Heart left ventricle (tissue), 16 donors: ENCODE measurements around the gene SNRNP70. TPM values are rescaled to one million over a fixed set of nuclear protein-coding genes. Genes with fewer than 3 reads are reported as not detected.
"Not testable (repeated sequence)": the region's sequence is repeated elsewhere in the genome, so short reads cannot be mapped to it uniquely, and the experiment has no call there.

Experiments
- ATAC-seq, 4 donors: fragments of 200-7000 bp; cut with Tn5 transposase; one replicate each; pipeline ENCODE4 v1.9.1; 2020 to 2022; ENCODE audit warnings: moderate library complexity in 4 of 4, mild to moderate bottlenecking in 3 of 4, moderate number of reproducible peaks in 1 of 4
- DNase-seq, 5 donors: peaks; one replicate each; pipeline ENCODE4 v3.0.0-alpha.2; 2020
- H3K27ac ChIP-seq, 12 donors: fragments of 200-600 bp; sonication (generic) in 4 of 12; one replicate each; pipeline versions ENCODE4 v1.5.0 to v1.8.0; 2016 to 2022; ENCODE audit warnings: mild to moderate bottlenecking in 2 of 12
- H3K27me3 ChIP-seq, 9 donors: fragments of 200-600 bp; sonication (generic) in 2 of 9; one replicate each; pipeline versions ENCODE4 v1.5.1 to v1.8.0; 2016 to 2022; ENCODE audit warnings: mild to moderate bottlenecking in 3 of 9
- H3K36me3 ChIP-seq, 9 donors: fragments of 200-600 bp; sonication (generic) in 2 of 9; one replicate each; pipeline versions ENCODE4 v1.5.0 to v1.8.0; 2018 to 2022; ENCODE audit warnings: mild to moderate bottlenecking in 2 of 9
- H3K4me1 ChIP-seq, 12 donors: fragments of 200-600 bp; sonication (generic) in 4 of 12; one replicate each; pipeline versions ENCODE4 v1.5.0 to v1.8.0; 2016 to 2022; ENCODE audit warnings: mild to moderate bottlenecking in 3 of 12
- H3K4me3 ChIP-seq, 12 donors: fragments of 200-600 bp; sonication (generic) in 4 of 12; one replicate each; pipeline versions ENCODE4 v1.5.0 to v1.8.0; 2017 to 2022; ENCODE audit warnings: mild to moderate bottlenecking in 9 of 12, moderate library complexity in 4 of 12
- H3K9me3 ChIP-seq, 12 donors: fragments of 200-600 bp; sonication (generic) in 4 of 12; one replicate each; pipeline versions ENCODE4 v1.5.0 to v1.8.0; 2016 to 2022; ENCODE audit warnings: mild to moderate bottlenecking in 1 of 12
- POLR2A ChIP-seq, 2 donors: fragments of 450-650 bp; IDR thresholded peaks; one replicate each; pipeline ENCODE4 v1.6.1; 2017; ENCODE audit warnings: antibody characterized with exemption in 2 of 2, mild to moderate bottlenecking in 2 of 2, moderate library complexity in 2 of 2
- WGBS, 4 donors: extraction: QIAGEN DNeasy Blood & Tissue Kit in 2 of 4; methylation state at CpG; one replicate each; pipeline versions ENCODE4 v1.1.5 to v1.1.7; 2013 to 2018; 5-methylcytosine and 5-hydroxymethylcytosine counted together
- intact Hi-C, 10 donors: fragments of 100-400 bp; cut with DNase I; formaldehyde crosslinking; loops; one replicate each; pipeline versions ENCODE4 v1.11.1 to v1.14.2; 2022
- polyA plus RNA-seq, 2 donors: library from polyadenylated mRNA; stranded (reverse); fragments of 200-250 nt; gene quantifications; one replicate each; pipeline ENCODE4 v1.2.3, GENCODE V29; 2013
- total RNA-seq, 9 donors: library from RNA; depleted of rRNA in 2 of 9; stranded (reverse); fragments of >200 nt in 2 of 9; fragmentation: NEBNext Ultra II Directional in 3 of 9; extraction: Animal tissue kit (Norgen Biotek cat#: 25700) in 3 of 9; gene quantifications; one replicate each; pipeline versions ENCODE4 v1.1.0 to v1.2.4, GENCODE V29; 2016 to 2023
- TF ChIP-seq, protein P1 (sequence below), 12 donors: fragments of 200-600 bp; sonication (generic) in 4 of 12; IDR thresholded peaks; one replicate each; pipeline versions ENCODE4 v1.5.0 to v1.8.0; 2018 to 2022; ENCODE audit warnings: antibody characterized with exemption in 12 of 12, mild to moderate bottlenecking in 5 of 12
- donor health status: ischemic (EF 13 %, LVEDD 7.1; RV severe dilation, severe dysfunction).
- donor health status: healthy with polysubstance abuse.
- donor health status: DM: no; HTN: yes; CAD: no.
- donor health status: DM: no; HTN: no; CAD: no.
- donor health status: ischemic (EF 25% LVEDD 6.9; RV normal size, moderate dysfunction).
- donor health status: ischemic (EF 25% LVEDD 5.7; RV mildly dilated, moderate dysfunction).
- donor health status: healthy.
- donor health status: DM: yes; HTN: yes; CAD: no.
- donor health status: ischemic (EF 35%, LVEDD 5.7; RV mildly dilated, moderate dysfunction).
- donor health status: nonischemic (EF 11% LVEDD 7.7; RV severe dilation, severe dysfunction).
- donor health status: DM: yes; HTN: yes; CAD: no.
- donor health status: PGD.
- donor health status: ischemic (EF 29% LVEDD 5.4; RV normal size, mild dysfunction).
- donor health status: nonischemic (EF 23%, LVEDD 6.1; RV moderate dilation, normal function).

The SNRNP70 gene
- total and polyA plus RNA-seq, 11 donors = 61.6 to 163 (median 96.6) TPM

GRCh38 chr19:49120868-49121267 lies 35.6 kb downstream of the SNRNP70 start:
- TF ChIP-seq POLR2A (IDR thresholded peaks at IDR 0.05) = no peak
- TF ChIP-seq, protein P1, sequence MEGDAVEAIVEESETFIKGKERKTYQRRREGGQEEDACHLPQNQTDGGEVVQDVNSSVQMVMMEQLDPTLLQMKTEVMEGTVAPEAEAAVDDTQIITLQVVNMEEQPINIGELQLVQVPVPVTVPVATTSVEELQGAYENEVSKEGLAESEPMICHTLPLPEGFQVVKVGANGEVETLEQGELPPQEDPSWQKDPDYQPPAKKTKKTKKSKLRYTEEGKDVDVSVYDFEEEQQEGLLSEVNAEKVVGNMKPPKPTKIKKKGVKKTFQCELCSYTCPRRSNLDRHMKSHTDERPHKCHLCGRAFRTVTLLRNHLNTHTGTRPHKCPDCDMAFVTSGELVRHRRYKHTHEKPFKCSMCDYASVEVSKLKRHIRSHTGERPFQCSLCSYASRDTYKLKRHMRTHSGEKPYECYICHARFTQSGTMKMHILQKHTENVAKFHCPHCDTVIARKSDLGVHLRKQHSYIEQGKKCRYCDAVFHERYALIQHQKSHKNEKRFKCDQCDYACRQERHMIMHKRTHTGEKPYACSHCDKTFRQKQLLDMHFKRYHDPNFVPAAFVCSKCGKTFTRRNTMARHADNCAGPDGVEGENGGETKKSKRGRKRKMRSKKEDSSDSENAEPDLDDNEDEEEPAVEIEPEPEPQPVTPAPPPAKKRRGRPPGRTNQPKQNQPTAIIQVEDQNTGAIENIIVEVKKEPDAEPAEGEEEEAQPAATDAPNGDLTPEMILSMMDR (IDR thresholded peaks at IDR 0.05) = no peak
- Histone ChIP-seq H3K4me3 (no peak overlapping the region), H3K4me1 (peaks cover 5 to 37% (median 23%) of the 10 kb centered on the region in 12 donors), H3K27ac (no peak overlapping the region), H3K27me3 (peaks cover 0 to 13% (median 0%) of the 10 kb centered on the region in 9 donors), H3K36me3 (no peaks in the 10 kb centered on the region), H3K9me3 (no peaks in the 10 kb centered on the region)
- intact Hi-C loops = no loop called here
- 88 to 97% (median 91%) methylated on average over 2 of the region's 2 CpGs for whole genome bisulfite sequencing, 4 donors
- ATAC-seq (no peak), DNase-seq (no peak)

GRCh38 chr19:49121841-49122240 lies 36.6 kb downstream of the SNRNP70 start:
- H3K4me3 ChIP-seq, H3K36me3 ChIP-seq, H3K27ac ChIP-seq, DNase-seq, ATAC-seq, H3K9me3 ChIP-seq, intact Hi-C loops: not testable (repeated sequence)
- 74 to 82% (median 79%) methylated on average over 10 of the region's 10 CpGs for WGBS, 4 donors
- Histone ChIP-seq H3K4me1 (peaks cover 5 to 30% (median 23%) of the 10 kb centered on the region in 12 donors), H3K27me3 (peaks cover 0 to 13% (median 0%) of the 10 kb centered on the region in 9 donors)

DNA sequence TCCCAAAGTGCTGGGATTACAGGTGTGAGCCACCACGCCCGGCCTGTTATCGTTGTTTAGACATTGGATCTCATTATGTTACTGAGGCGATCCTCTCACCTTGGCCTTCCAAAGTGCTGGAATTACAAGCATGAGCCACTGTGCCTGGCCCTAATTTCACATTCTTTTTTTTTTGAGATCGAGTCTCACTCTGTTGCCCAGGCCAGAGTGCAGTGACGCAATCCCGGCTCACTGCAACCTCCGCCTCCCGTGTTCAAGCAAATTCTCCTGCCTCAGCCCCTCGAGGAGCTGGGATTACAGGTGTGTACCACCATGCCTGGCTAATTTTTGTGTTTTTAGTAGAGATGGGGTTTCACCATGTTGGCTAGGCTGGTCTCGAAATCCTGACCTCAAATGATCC lies 38.0 kb downstream of the SNRNP70 start:
- intact Hi-C loops, ATAC-seq, H3K9me3 ChIP-seq, DNase-seq, H3K27ac ChIP-seq, H3K36me3 ChIP-seq, H3K4me3 ChIP-seq: not testable (repeated sequence)
- Histone ChIP-seq H3K27me3 (peaks cover 0 to 13% (median 0%) of the 10 kb centered on the region in 9 donors), H3K4me1 (peaks cover 0 to 25% (median 19%) of the 10 kb centered on the region in 12 donors)
- whole genome bisulfite sequencing, 4 donors = 87 to 94% (median 93%) methylated on average over 11 of the region's 11 CpGs

GRCh38 chr19:49125025-49125731 lies 39.9 kb downstream of the SNRNP70 start:
- ATAC-seq (no peak), DNase-seq (peak in 1 of 5 donors; percentile 37)
- Histone ChIP-seq H3K36me3 (no peaks in the 10 kb centered on the region), H3K4me3 (no peak overlapping the region), H3K4me1 (peaks cover under 1 to 17% (median 13%) of the 10 kb centered on the region in 12 donors), H3K27me3 (peaks cover 0 to 8% (median 0%) of the 10 kb centered on the region in 9 donors), H3K27ac (no peak overlapping the region), H3K9me3 (no peaks in the 10 kb centered on the region)
- intact Hi-C loops = no loop called here
- no peak for TF ChIP-seq POLR2A (IDR thresholded peaks at IDR 0.05)
- 25 to 38% (median 37%) methylated on average over 15 to 23 of the region's 23 CpGs for WGBS, 4 donors

- Histone ChIP-seq H3K4me3 (no peak overlapping the region), H3K36me3 (no peaks in the 10 kb centered on the region), H3K27me3 (no peaks in the 10 kb centered on the region), H3K27ac (no peak overlapping the region), H3K4me1 (peaks cover 0 to 15% (median 11%) of the 10 kb centered on the region in 12 donors), H3K9me3 (no peaks in the 10 kb centered on the region)
- ATAC-seq (no peak), DNase-seq (no peak)
- 80 to 94% (median 83%) methylated on average over 4 of the region's 4 CpGs for WGBS, 4 donors
- intact Hi-C loops = no loop called here
- no peak for TF ChIP-seq POLR2A (IDR thresholded peaks at IDR 0.05)
- TF ChIP-seq, protein P1 (IDR thresholded peaks at IDR 0.05) = no peak
Observed at GRCh38 chr19:49126575-49126974, 41.3 kb downstream of the SNRNP70 start.

DNA sequence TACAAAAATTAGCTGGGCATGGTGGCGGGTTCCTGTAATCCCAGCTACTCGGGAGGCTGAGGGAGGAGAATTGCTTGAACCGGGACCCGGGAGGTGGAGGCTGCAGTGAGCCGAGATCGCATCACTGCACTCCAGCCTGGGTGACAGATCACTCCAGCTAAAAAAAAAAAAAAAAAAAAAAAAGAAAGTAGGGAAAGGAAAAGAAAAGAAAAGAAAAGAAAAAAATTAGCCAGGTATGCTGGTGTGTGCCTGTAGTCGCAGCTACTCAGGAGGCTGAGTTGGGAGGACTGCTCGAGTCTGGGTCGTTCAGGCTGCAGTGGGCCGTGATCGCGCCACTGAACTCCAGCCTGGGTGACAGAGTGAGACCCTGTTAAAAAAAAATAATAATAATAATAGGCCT lies 42.0 kb downstream of the SNRNP70 start:
- H3K27ac ChIP-seq, H3K4me3 ChIP-seq, intact Hi-C loops, ATAC-seq, H3K36me3 ChIP-seq, H3K27me3 ChIP-seq, DNase-seq, H3K9me3 ChIP-seq: not testable (repeated sequence)
- H3K4me1 ChIP-seq = peaks cover 0 to 15% (median 11%) of the 10 kb centered on the region in 12 donors
- 95 to 98% (median 96%) methylated on average over 12 of the region's 12 CpGs for WGBS, 4 donors
